SH-SY5Y (cell line): Measurements from ENCODE around the gene MSANTD1.

ENCODE experiments used
- GATA2 ChIP-seq: IDR thresholded peaks from 2 replicates; pipeline ENCODE4 v1.6.1; 2011; ENCODE audit warnings: mild to moderate bottlenecking, low read depth, low read length
- GATA3 ChIP-seq: IDR thresholded peaks from 2 replicates; pipeline ENCODE4 v1.6.1; 2011; ENCODE audit warnings: low read depth, mild to moderate bottlenecking, low read length, moderate library complexity

- TF ChIP-seq GATA2 (no peak), GATA3 (no peak)
Measured at GRCh38 chr4:3211866-3212265, 37.1 kb upstream of the MSANTD1 start.
